Testis (tissue), 3 donors: ENCODE data around the gene DISC1. TPM values are rescaled to one million over a fixed set of nuclear protein-coding genes. Genes with fewer than 3 reads are reported as not detected.
"Not testable (repeated sequence)": the region's sequence is repeated elsewhere in the genome, so short reads cannot be mapped to it uniquely, and the experiment has no call there.

ENCODE experiments used
- DNase-seq: peaks from one replicate; pipeline ENCODE4 v3.0.0-alpha.2; 2019
- H3K27ac ChIP-seq, 2 donors: fragments of 200-600 bp; sonication (generic); one replicate each; pipeline ENCODE4 v1.5.1; 2019
- H3K27me3 ChIP-seq: fragments of 200-600 bp; sonication (generic); one replicate; pipeline ENCODE4 v1.5.1; 2019
- H3K36me3 ChIP-seq: fragments of 200-600 bp; sonication (generic); one replicate; pipeline ENCODE4 v1.5.1; 2017; ENCODE audit warnings: low read depth; ENCODE audit errors: missing control alignments
- H3K4me1 ChIP-seq: fragments of 200-600 bp; sonication (generic); one replicate; pipeline ENCODE4 v1.5.1; 2019
- H3K4me3 ChIP-seq, 2 donors: fragments of 200-600 bp; sonication (generic); one replicate each; pipeline ENCODE4 v1.5.1; 2017 to 2019
- H3K9me3 ChIP-seq: fragments of 200-600 bp; sonication (generic); one replicate; pipeline ENCODE4 v1.5.1; 2017
- CTCF ChIP-seq, 3 experiments: fragments of 450-650 bp in 2 of 3; fragments of 200-600 bp in 1 of 3; sonication (generic) in 1 of 3; IDR thresholded peaks; one replicate each; pipeline ENCODE4 v1.5.1; 2016 to 2019; ENCODE audit warnings: antibody characterized with exemption in 3 of 3, mild to moderate bottlenecking in 2 of 3, moderate library complexity in 1 of 3
- POLR2A ChIP-seq: fragments of 450-650 bp; IDR thresholded peaks from one replicate; pipeline ENCODE4 v1.6.1; 2017; ENCODE audit warnings: antibody characterized with exemption, mild to moderate bottlenecking, moderate library complexity
- WGBS, 2 donors: methylation state at CpG; one replicate each; pipeline ENCODE4 v1.1.5; 2018; 5-methylcytosine and 5-hydroxymethylcytosine counted together
- intact Hi-C: fragments of 100-400 bp; cut with DNase I; formaldehyde crosslinking; loops from one replicate; pipeline ENCODE4 v1.15.1; 2023; ENCODE audit warnings: low total_unique reads
- polyA plus RNA-seq: library from polyadenylated mRNA; stranded (reverse); fragments of 350-450 nt; fragmentation: Illumina TruSeq; extraction: RNeasy Lipid Tissue Mini Kit (QIAGEN cat#74804); gene quantifications from one replicate; pipeline ENCODE4 v1.2.3, GENCODE V29; 2014; ENCODE audit warnings: low read depth, low replicate concordance; ENCODE audit not compliant: insufficient read depth
- total RNA-seq, 2 donors: library from RNA; depleted of rRNA; stranded (reverse); fragments of >200 nt; gene quantifications; one replicate each; pipeline ENCODE4 v1.2.3, GENCODE V29; 2016

Gene DISC1
- total and polyA plus RNA-seq, 3 donors from 2014 or later = 1.8 to 6.8 (median 5.7) TPM

GRCh38 chr1:231651621-231652260 lies 25.2 kb downstream of the DISC1 start:
- DNase-seq, H3K36me3 ChIP-seq, H3K27ac ChIP-seq, H3K4me1 ChIP-seq, H3K9me3 ChIP-seq, intact Hi-C loops, H3K27me3 ChIP-seq, H3K4me3 ChIP-seq: not testable (repeated sequence)
- 72 to 87% methylated on average over 7 to 10 of the region's 10 CpGs for WGBS, 2 donors

GRCh38 chr1:231653632-231654031 lies 27.0 kb downstream of the DISC1 start:
- no peak overlapping the region for H3K27ac ChIP-seq
- H3K36me3 ChIP-seq = no peaks in the 10 kb centered on the region
- no peak overlapping the region for H3K4me3 ChIP-seq
- intact Hi-C loops = no loop called here
- no peak for DNase-seq
- WGBS, 2 donors = 94 to 97% methylated on average over 2 of the region's 2 CpGs
- H3K4me1 ChIP-seq = no peaks in the 10 kb centered on the region
- H3K27me3 ChIP-seq = no peaks in the 10 kb centered on the region
- TF ChIP-seq POLR2A (no peak), CTCF (IDR thresholded peaks at IDR 0.05) (no peak)
- H3K9me3 ChIP-seq = no peaks in the 10 kb centered on the region

GRCh38 chr1:231656741-231657140 lies 30.2 kb downstream of the DISC1 start:
- Histone ChIP-seq H3K27ac (no peak overlapping the region), H3K9me3 (no peaks in the 10 kb centered on the region), H3K27me3 (no peaks in the 10 kb centered on the region), H3K4me3 (no peak overlapping the region), H3K36me3 (no peaks in the 10 kb centered on the region), H3K4me1 (no peaks in the 10 kb centered on the region)
- 90 to 97% methylated on average over 1 of the region's 1 CpG for WGBS, 2 donors
- intact Hi-C loops = no loop called here
- no peak for DNase-seq
- TF ChIP-seq CTCF (IDR thresholded peaks at IDR 0.05) (no peak), POLR2A (no peak)

- H3K4me3 ChIP-seq, H3K9me3 ChIP-seq, H3K4me1 ChIP-seq, H3K36me3 ChIP-seq, H3K27ac ChIP-seq, intact Hi-C loops, DNase-seq, H3K27me3 ChIP-seq: not testable (repeated sequence)
- WGBS, 2 donors = 91 to 100% methylated on average over 1 of the region's 1 CpG
These were observed 31.6 kb downstream of the DISC1 start for GRCh38 chr1:231658223-231658622.

GRCh38 chr1:231660198-231660597 lies 33.6 kb downstream of the DISC1 start:
- H3K4me1 ChIP-seq = no peaks in the 10 kb centered on the region
- no peaks in the 10 kb centered on the region for H3K9me3 ChIP-seq
- intact Hi-C loops = no loop called here
- TF ChIP-seq POLR2A (no peak), CTCF (IDR thresholded peaks at IDR 0.05) (no peak)
- H3K36me3 ChIP-seq = no peaks in the 10 kb centered on the region
- no peaks in the 10 kb centered on the region for H3K27me3 ChIP-seq
- no peak for DNase-seq
- no peak overlapping the region for H3K4me3 ChIP-seq
- WGBS, 2 donors = 97 to 98% methylated on average over 3 of the region's 3 CpGs
- H3K27ac ChIP-seq = no peak overlapping the region

- intact Hi-C loops = no loop called here
- WGBS, 2 donors = 77 to 88% methylated on average over 2 of the region's 2 CpGs
- TF ChIP-seq POLR2A (no peak), CTCF (IDR thresholded peaks at IDR 0.05) (no peak)
- H3K4me3 ChIP-seq = no peak overlapping the region
- DNase-seq = no peak
- no peaks in the 10 kb centered on the region for H3K36me3 ChIP-seq
- H3K27me3 ChIP-seq = no peaks in the 10 kb centered on the region
- H3K4me1 ChIP-seq = peaks cover 4% of the 10 kb centered on the region
- no peak overlapping the region for H3K27ac ChIP-seq
- no peaks in the 10 kb centered on the region for H3K9me3 ChIP-seq
These were observed 36.7 kb downstream of the DISC1 start for GRCh38 chr1:231663211-231663792.
